Measurements from ENCODE around the gene METTL23.

METTL23 gene, protein sequence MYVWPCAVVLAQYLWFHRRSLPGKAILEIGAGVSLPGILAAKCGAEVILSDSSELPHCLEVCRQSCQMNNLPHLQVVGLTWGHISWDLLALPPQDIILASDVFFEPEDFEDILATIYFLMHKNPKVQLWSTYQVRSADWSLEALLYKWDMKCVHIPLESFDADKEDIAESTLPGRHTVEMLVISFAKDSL

DNA sequence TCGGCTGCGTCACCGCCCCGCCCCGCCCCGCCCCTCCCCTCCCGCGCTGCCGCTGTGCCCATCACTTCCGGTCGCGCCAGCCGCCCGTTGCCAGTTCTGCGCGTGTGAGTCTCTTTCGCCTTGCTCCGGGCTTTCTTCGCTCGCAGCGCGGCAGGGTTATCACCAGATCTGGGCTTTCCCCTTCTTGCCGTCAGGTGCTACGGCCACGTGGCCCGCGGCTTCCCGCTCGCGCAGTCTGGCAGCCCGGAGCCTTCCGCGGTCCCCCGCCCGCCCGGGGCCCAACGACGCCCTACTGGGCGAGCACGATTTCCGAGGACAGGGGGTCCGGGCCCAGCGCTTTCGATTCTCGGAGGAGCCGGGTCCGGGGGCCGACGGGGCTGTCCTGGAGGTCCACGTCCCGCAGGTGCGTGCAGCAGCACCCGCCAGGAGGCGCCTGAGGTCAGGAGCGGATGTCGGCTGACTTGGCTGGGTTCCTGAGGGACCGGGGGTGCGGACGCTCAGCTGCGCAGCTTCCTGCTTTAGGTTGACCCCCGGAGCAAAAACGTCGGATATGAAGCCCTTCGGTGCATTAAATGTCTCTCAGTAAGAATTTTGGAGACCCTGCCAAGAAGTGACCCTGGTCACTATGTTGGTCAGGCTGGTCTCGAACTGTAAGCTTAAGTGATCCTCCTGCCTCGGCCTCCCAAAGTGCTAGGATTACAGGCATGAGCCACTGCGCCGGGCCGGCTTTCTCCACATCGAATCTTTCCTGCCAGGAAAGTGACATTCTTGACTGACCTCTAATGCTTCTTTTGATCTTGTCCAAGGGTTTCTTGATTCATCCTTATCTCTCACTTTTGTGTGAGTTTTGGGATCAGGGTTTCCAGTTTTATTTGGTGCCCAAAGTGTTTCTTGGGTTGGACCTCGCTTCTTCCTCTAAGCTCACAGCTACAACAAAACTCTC lies at the start of gene METTL23:
METTL23 (plus strand) TSS at position 64 of the 943 bp plus-strand sequence. CDS start 2,872 bp downstream, outside the sequence.
- TF ChIP-seq, protein P1, sequence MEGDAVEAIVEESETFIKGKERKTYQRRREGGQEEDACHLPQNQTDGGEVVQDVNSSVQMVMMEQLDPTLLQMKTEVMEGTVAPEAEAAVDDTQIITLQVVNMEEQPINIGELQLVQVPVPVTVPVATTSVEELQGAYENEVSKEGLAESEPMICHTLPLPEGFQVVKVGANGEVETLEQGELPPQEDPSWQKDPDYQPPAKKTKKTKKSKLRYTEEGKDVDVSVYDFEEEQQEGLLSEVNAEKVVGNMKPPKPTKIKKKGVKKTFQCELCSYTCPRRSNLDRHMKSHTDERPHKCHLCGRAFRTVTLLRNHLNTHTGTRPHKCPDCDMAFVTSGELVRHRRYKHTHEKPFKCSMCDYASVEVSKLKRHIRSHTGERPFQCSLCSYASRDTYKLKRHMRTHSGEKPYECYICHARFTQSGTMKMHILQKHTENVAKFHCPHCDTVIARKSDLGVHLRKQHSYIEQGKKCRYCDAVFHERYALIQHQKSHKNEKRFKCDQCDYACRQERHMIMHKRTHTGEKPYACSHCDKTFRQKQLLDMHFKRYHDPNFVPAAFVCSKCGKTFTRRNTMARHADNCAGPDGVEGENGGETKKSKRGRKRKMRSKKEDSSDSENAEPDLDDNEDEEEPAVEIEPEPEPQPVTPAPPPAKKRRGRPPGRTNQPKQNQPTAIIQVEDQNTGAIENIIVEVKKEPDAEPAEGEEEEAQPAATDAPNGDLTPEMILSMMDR (IDR thresholded peaks at IDR 0.05; ENCODE audit: borderline replicate concordance, insufficient read depth, low read depth, low read length), result peak; percentile 83

DNA sequence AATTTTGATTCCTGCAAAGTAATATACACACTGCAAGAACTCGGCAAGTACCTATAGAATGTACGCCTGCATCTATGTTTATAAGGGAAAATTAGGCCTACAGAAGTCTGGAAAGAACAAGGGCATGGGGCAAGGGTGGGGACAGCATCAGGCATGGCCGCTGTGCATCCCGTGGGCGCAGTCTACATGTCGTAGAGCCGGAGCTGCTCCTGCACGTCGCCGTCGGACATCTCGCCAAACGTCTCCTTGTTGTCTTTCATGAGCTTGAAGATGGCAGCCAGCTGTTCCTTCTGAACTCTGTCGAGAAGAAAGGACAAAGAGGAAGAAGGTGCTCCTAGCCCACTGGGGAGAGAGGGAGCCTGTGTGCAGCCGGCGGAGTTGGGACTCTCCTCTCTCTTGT lies 49.2 kb upstream of the METTL23 start:
- TF ChIP-seq, protein P1 (IDR thresholded peaks at IDR 0.05; ENCODE audit: borderline replicate concordance, insufficient read depth, low read depth, low read length), result no peak
- H3K4me3 ChIP-seq (ENCODE audit: low read depth, low read length), result no peak overlapping the region

More for the DNA sequence above, at the start of gene METTL23:
- peak within 1 kb of the TSS; percentile 80 for H3K4me3 ChIP-seq (ENCODE audit: low read depth, low read length)

DNA sequence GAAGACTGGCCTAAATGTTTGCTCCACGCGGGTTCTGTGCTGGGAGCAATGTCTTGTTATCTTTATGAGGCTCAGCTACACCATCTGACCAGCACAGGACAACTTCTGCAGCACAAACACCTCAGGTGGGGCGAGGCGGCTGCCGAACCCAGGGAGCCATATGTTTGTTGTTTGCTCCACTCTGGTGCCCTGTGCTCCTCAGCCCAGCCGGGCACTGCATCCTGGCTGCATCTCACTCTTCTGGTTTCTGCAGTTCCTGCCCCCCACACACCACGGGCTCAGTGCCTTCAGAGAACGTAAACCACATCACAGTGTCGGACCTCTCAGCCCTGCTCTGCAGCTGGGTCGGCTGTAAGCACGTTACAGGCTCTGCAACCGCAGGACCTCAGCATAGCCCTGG lies 48.3 kb upstream of the METTL23 start:
- TF ChIP-seq, protein P1 (IDR thresholded peaks at IDR 0.05; ENCODE audit: borderline replicate concordance, insufficient read depth, low read depth, low read length), result no peak
- H3K4me3 ChIP-seq (ENCODE audit: low read depth, low read length), result no peak overlapping the region

DNA sequence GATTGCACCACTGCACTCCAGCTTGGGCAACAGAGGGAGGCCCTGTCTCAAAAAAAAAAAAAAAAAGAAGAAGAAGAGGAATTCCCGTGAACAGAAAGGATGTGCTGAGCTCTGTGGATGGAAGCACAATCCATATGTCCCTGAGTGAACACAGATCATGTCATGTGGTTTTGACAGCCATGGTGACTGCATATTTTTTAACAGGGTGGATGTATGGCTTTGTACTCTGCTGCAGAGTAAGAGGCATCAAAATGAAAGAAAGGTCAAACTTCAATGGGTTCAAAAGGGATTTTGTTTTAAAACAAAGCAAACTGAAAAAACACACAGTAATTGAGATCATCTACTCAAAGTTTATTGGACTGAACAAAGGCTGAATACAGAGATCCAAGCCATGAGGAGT lies 47.4 kb upstream of the METTL23 start:
- TF ChIP-seq, protein P1 (IDR thresholded peaks at IDR 0.05; ENCODE audit: borderline replicate concordance, insufficient read depth, low read depth, low read length), result no peak
- H3K4me3 ChIP-seq (ENCODE audit: low read depth, low read length), result no peak overlapping the region

DNA sequence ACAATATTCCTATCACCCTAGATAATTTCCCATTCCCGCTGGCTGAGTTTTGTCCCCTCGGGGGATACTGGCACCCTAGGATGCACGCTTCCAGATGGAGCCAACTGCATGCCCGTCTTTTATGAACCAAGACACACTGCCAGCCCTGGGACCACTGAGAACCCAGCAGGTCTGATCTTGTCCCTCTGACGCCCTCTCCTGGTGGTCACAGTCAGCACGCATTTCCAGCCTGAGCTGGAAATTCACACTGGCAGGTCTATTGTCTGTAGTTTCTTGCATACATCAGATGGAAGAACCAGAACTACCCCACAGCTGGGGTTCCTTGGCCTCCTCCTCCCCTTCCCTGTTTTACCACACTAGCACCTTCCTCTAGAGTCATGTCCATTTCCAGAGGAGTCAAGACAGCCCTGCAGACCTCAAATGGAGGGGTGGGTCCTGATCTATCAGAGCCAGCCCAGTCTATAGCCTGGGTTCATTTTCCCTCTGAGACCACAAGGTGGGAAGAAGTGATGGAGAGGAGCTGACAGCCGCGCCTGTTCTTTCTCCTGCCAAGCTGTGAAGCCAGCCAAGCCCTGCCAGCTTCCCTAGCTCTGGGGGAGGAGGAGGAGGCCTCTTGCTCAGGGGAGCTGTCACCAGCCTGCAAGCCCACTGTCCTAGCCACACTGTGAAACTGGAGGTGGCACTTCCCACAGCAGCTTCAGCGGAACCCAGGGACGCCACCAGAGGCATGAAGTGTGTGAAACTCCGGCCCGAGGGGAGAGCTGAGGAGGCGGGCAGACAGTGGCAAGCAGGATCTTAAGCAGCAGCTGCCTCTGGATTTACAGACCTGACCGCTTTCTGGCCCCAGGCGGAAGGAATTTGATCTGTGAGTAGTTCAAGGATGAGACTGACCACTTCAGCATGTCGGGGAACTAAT lies 45.2 kb upstream of the METTL23 start:
- no peak overlapping the region for H3K4me3 ChIP-seq (ENCODE audit: low read depth, low read length)
- TF ChIP-seq, protein P1 (IDR thresholded peaks at IDR 0.05; ENCODE audit: borderline replicate concordance, insufficient read depth, low read depth, low read length), result peak; percentile 80

DNA sequence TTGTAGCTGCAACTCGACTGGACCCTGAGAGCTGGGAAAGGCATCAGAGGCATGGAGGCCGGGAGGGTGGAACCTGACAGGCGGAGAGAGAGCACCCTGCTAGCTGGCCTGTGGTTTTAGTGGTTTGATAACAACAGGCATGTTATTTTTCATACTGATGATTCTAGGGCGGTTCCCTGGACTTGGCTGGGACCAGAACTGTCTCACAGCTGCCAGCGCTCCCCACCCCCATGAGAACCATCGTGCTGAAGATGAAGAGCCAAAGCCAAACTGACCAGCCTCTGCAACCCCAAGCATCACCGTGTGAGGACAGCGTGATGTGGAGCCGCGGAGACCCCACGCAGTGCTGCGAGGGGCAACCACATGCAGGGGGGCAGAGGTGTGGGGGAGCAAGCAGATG lies 44.3 kb upstream of the METTL23 start:
- H3K4me3 ChIP-seq (ENCODE audit: low read depth, low read length), result no peak overlapping the region
- TF ChIP-seq, protein P1 (IDR thresholded peaks at IDR 0.05; ENCODE audit: borderline replicate concordance, insufficient read depth, low read depth, low read length), result no peak

Data from GM12875 (cell line).